CD14-positive monocyte (primary cell): ENCODE data around the gene PRRT2. TPM values are rescaled to one million over a fixed set of nuclear protein-coding genes. Genes with fewer than 3 reads are reported as not detected.

Source experiments
- DNase-seq, 3 donors: peaks; one replicate each; pipeline ENCODE4 v3.0.0-alpha.2; 2011 to 2022
- H2AFZ ChIP-seq: 2 replicates; pipeline ENCODE4 v1.6.0; 2012; ENCODE audit warnings: mild to moderate bottlenecking, low read depth, low read length, inconsistent platforms; ENCODE audit not compliant: insufficient read depth, poor library complexity, severe bottlenecking
- H3K27ac ChIP-seq, 2 donors: 1 replicate in 1 of 2; 2 replicates in 1 of 2; pipeline ENCODE4 v1.5.1; 2012 to 2013; ENCODE audit warnings: low read length in 2 of 2, control low read depth in 1 of 2, inconsistent platforms in 1 of 2, low read depth in 1 of 2, mild to moderate bottlenecking in 1 of 2
- H3K27me3 ChIP-seq, 2 donors: one replicate each; pipeline versions ENCODE4 v1.6.0 to v1.6.1; 2011 to 2013; ENCODE audit warnings: low read length in 2 of 2; ENCODE audit not compliant: control insufficient read depth in 2 of 2, insufficient read depth in 2 of 2
- H3K36me3 ChIP-seq, 2 donors: replicated peaks in 1 of 2; 1 replicate in 1 of 2; 2 replicates in 1 of 2; pipeline versions ENCODE4 v1.5.1 to v1.6.1; 2012 to 2013; ENCODE audit warnings: low read length in 2 of 2, control low read depth in 1 of 2, inconsistent platforms in 1 of 2, mild to moderate bottlenecking in 1 of 2; ENCODE audit not compliant: insufficient read depth in 2 of 2, control insufficient read depth in 1 of 2
- H3K4me1 ChIP-seq, 2 donors: 1 replicate in 1 of 2; 2 replicates in 1 of 2; pipeline versions ENCODE4 v1.5.1 to v1.6.1; 2012 to 2013; ENCODE audit warnings: low read length in 2 of 2, control low read depth in 1 of 2, inconsistent platforms in 1 of 2, mild to moderate bottlenecking in 1 of 2, moderate library complexity in 1 of 2; ENCODE audit not compliant: insufficient read depth in 2 of 2, control insufficient read depth in 1 of 2
- H3K4me2 ChIP-seq: replicated peaks from 2 replicates; pipeline ENCODE3; 2012; ENCODE audit warnings: low read length, moderate library complexity, mild to moderate bottlenecking; ENCODE audit not compliant: poor library complexity, severe bottlenecking; ENCODE audit errors: extremely low read depth
- H3K4me3 ChIP-seq, 3 experiments: fragments of 200-600 bp in 1 of 3; sonication (generic) in 1 of 3; replicated peaks in 1 of 3; 1 replicate in 2 of 3; 2 replicates in 1 of 3; pipeline ENCODE4 v1.5.1; 2011 to 2013; ENCODE audit warnings: low read length in 3 of 3, mild to moderate bottlenecking in 3 of 3, control low read depth in 2 of 3, low read depth in 2 of 3, inconsistent platforms in 1 of 3, moderate library complexity in 1 of 3
- H3K79me2 ChIP-seq: 2 replicates; pipeline ENCODE4 v1.6.0; 2012; ENCODE audit warnings: mild to moderate bottlenecking, control low read depth, inconsistent platforms, low read length, moderate library complexity; ENCODE audit not compliant: insufficient read depth
- H3K9ac ChIP-seq: 2 replicates; pipeline ENCODE4 v1.6.0; 2017; ENCODE audit warnings: low read length, mild to moderate bottlenecking; ENCODE audit not compliant: insufficient read depth, poor library complexity, severe bottlenecking
- H3K9me3 ChIP-seq, 2 donors: replicated peaks in 1 of 2; 1 replicate in 1 of 2; 2 replicates in 1 of 2; pipeline versions ENCODE4 v1.5.1 to v1.6.1; 2012 to 2013; ENCODE audit warnings: low read length in 2 of 2, control low read depth in 1 of 2; ENCODE audit not compliant: control insufficient read depth in 1 of 2, insufficient read depth in 1 of 2
- H4K20me1 ChIP-seq: 2 replicates; pipeline ENCODE4 v1.6.0; 2012; ENCODE audit warnings: mild to moderate bottlenecking, low read length, control low read depth, moderate library complexity; ENCODE audit not compliant: insufficient read depth
- H3K27ac Mint-ChIP-seq, 7 donors: one replicate each; pipeline ENCODE4 v1.8.0; 2020; ENCODE audit warnings: mild to moderate bottlenecking in 7 of 7, mixed read lengths in 7 of 7, moderate library complexity in 6 of 7, inconsistent platforms in 2 of 7
- H3K27me3 Mint-ChIP-seq, 3 donors: one replicate each; pipeline ENCODE4 v1.8.0; 2021 to 2022; ENCODE audit warnings: low read depth in 3 of 3, mild to moderate bottlenecking in 3 of 3, mixed read lengths in 3 of 3, moderate library complexity in 3 of 3, inconsistent platforms in 1 of 3
- H3K36me3 Mint-ChIP-seq, 2 donors: one replicate each; pipeline ENCODE4 v1.8.0; 2020; ENCODE audit warnings: mixed read lengths in 2 of 2, inconsistent platforms in 1 of 2, mild to moderate bottlenecking in 1 of 2
- H3K4me1 Mint-ChIP-seq: one replicate; pipeline ENCODE4 v1.8.0; 2020; ENCODE audit warnings: mild to moderate bottlenecking, mixed read lengths
- H3K4me3 Mint-ChIP-seq, 2 donors: one replicate each; pipeline ENCODE4 v1.8.0; 2020; ENCODE audit warnings: mild to moderate bottlenecking in 2 of 2, mixed read lengths in 2 of 2, moderate library complexity in 1 of 2
- H3K9me3 Mint-ChIP-seq, 7 donors: one replicate each; pipeline ENCODE4 v1.8.0; 2020 to 2022; ENCODE audit warnings: mixed read lengths in 7 of 7, mild to moderate bottlenecking in 6 of 7, moderate library complexity in 6 of 7, inconsistent platforms in 2 of 7
- WGBS: methylation state at CpG from one replicate; pipeline ENCODE4 v1.1.5; 2013; ENCODE audit warnings: missing lambda C conversion rate; ENCODE audit not compliant: insufficient coverage; 5-methylcytosine and 5-hydroxymethylcytosine counted together
- intact Hi-C, 2 donors: fragments of 100-400 bp; cut with micrococcal nuclease; formaldehyde crosslinking; loops; one replicate each; pipeline versions ENCODE4 v1.15.0 to v1.15.1; 2023
- polyA plus RNA-seq, 3 donors: library from polyadenylated mRNA; depleted of rRNA in 1 of 3; unstranded in 2 of 3; stranded (reverse) in 1 of 3; fragments of 300-500 nt in 2 of 3; fragments of >200 nt in 1 of 3; fragmentation: Illumina TruSeq in 2 of 3; gene quantifications; 1 replicate in 2 of 3; 2 replicates in 1 of 3; pipeline ENCODE4 v1.2.3, GENCODE V29; 2012 to 2021
- TF ChIP-seq, protein P1 (sequence below): fragments of 200-600 bp; IDR thresholded peaks from one replicate; pipeline ENCODE4 v1.8.0; 2022; ENCODE audit warnings: antibody characterized with exemption, mild to moderate bottlenecking

Gene PRRT2
- polyA plus RNA-seq, 3 donors = 0.04 TPM; not detected in 2

DNA sequence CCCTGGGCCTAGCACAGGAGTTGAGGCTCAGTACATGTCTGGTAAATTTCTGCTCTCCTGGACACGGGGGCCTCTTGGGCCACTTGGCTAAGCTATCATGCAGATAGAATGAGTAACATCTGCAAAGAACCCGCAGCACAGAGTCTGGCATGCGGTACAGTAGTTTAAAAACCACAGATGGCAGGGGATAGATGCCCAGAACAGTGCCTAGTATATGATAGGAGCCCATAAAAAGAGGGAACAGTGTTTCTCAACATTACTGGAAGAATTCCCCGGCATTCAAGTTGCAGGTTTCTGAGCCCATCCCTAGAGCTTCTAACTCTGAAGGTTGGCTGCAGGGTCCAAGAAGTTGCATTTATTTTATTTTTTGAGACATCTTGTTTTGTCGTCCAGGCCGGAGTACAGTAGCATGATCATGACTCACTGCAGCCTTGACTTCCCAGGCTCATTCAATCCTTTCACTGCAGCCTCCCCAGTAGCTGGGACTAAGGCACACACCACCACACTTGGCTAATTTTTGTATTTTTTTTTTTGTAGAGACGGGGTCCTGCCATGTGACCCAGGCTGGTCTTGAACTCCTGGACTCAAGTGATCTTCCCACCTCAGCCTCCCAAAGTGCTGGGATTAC lies 45.3 kb downstream of the PRRT2 start:
- H3K4me1 Mint-ChIP-seq = peaks cover 15% of the 10 kb centered on the region
- peaks cover 0 to 3% (median 2%) of the 10 kb centered on the region in 3 donors for H3K27me3 Mint-ChIP-seq
- no peaks in the 10 kb centered on the region for H3K27me3 ChIP-seq
- peaks cover 15% of the 10 kb centered on the region for H3K79me2 ChIP-seq
- H3K9me3 ChIP-seq = no peaks in the 10 kb centered on the region
- intact Hi-C loops = no loop called here
- peaks cover 30 to 34% of the 10 kb centered on the region in 2 donors for H3K36me3 ChIP-seq
- no peak overlapping the region for H3K27ac Mint-ChIP-seq
- H3K4me3 Mint-ChIP-seq = no peak overlapping the region
- peaks cover 0 to under 1% (median 0%) of the 10 kb centered on the region in 7 donors for H3K9me3 Mint-ChIP-seq
- TF ChIP-seq, protein P1, sequence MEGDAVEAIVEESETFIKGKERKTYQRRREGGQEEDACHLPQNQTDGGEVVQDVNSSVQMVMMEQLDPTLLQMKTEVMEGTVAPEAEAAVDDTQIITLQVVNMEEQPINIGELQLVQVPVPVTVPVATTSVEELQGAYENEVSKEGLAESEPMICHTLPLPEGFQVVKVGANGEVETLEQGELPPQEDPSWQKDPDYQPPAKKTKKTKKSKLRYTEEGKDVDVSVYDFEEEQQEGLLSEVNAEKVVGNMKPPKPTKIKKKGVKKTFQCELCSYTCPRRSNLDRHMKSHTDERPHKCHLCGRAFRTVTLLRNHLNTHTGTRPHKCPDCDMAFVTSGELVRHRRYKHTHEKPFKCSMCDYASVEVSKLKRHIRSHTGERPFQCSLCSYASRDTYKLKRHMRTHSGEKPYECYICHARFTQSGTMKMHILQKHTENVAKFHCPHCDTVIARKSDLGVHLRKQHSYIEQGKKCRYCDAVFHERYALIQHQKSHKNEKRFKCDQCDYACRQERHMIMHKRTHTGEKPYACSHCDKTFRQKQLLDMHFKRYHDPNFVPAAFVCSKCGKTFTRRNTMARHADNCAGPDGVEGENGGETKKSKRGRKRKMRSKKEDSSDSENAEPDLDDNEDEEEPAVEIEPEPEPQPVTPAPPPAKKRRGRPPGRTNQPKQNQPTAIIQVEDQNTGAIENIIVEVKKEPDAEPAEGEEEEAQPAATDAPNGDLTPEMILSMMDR = no peak
- DNase-seq = no peak
- H3K4me1 ChIP-seq = peaks cover 6 to 15% of the 10 kb centered on the region in 2 donors
- no peak overlapping the region for H3K27ac ChIP-seq
- no peak overlapping the region for H2AFZ ChIP-seq
- 81% methylated on average over 5 of the region's 7 CpGs for WGBS
- H3K36me3 Mint-ChIP-seq = peaks cover 33 to 40% of the 10 kb centered on the region in 2 donors
- H3K4me2 ChIP-seq = no peak overlapping the region
- no peak overlapping the region for H3K9ac ChIP-seq
- H4K20me1 ChIP-seq = peaks cover 22% of the 10 kb centered on the region
- no peak overlapping the region for H3K4me3 ChIP-seq

DNA sequence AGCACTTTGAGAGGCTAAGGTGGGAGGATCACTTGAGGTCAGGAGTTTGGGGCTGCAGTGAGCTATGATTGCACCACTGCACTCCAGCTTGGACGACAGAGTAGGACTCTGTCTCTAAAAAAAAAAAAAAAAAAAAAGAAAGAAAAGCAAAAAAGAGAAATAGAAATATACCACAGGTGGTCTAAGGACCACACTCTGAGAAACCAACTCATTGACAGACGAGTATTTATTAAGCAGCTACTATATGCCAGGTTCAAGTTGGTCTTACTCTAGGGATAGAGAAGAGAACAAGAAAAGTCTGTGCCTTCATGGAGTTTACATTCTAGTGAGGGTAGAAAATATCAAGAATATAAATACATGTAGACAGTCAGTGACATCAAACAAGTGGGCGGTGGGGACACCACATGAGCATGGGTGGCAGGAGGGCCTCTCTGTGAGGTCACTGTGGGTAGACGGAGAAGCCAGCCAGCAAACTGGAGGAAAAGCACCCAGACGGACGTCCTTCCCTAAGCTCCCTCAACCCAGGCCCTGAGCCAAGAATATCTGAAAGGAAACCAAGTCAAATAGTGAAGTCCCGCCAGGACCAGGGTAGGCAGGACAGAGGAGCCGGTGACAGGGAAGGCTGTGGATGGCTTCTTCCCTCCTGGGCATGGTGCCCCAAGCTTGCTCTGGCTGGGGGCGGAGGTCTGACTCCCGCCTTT lies 46.3 kb downstream of the PRRT2 start:
- H3K27ac ChIP-seq = no peak overlapping the region
- H3K9me3 ChIP-seq = no peaks in the 10 kb centered on the region
- Mint-ChIP-seq H3K27me3 (peaks cover 0 to 3% (median 2%) of the 10 kb centered on the region in 3 donors), H3K4me1 (peaks cover 19% of the 10 kb centered on the region), H3K4me3 (no peak overlapping the region), H3K36me3 (peaks cover 33 to 40% of the 10 kb centered on the region in 2 donors), H3K9me3 (peaks cover 0 to 2% (median 0%) of the 10 kb centered on the region in 7 donors), H3K27ac (peak overlapping the region in 2 of 7 donors; percentile 14 to 25)
- no peak overlapping the region for H3K9ac ChIP-seq
- H2AFZ ChIP-seq = no peak overlapping the region
- 83% methylated on average over 1 of the region's 10 CpGs for WGBS
- H4K20me1 ChIP-seq = peaks cover 23% of the 10 kb centered on the region
- H3K79me2 ChIP-seq = peaks cover 23% of the 10 kb centered on the region
- H3K4me1 ChIP-seq = peaks cover 9 to 19% of the 10 kb centered on the region in 2 donors
- intact Hi-C loops = no loop called here
- peaks cover 30 to 34% of the 10 kb centered on the region in 2 donors for H3K36me3 ChIP-seq
- TF ChIP-seq, protein P1 = no peak
- H3K27me3 ChIP-seq = no peaks in the 10 kb centered on the region
- DNase-seq = no peak
- H3K4me3 ChIP-seq = no peak overlapping the region
- H3K4me2 ChIP-seq = no peak overlapping the region
